ENCODE measurements around the gene TFE3.
"Not testable (repeated sequence)": the region's sequence is repeated elsewhere in the genome, so short reads cannot be mapped to it uniquely, and the experiment has no call there.

TFE3 gene

GRCh38 chrX:49000636-49001035 lies 42.5 kb downstream of the TFE3 start:
- no peak for DNase-seq

GRCh38 chrX:48999030-48999429 lies 44.1 kb downstream of the TFE3 start:
- no peak for DNase-seq

- DNase-seq: no peak
Observed at GRCh38 chrX:48998391-48998790, 44.8 kb downstream of the TFE3 start.

- no peak for DNase-seq
Observed at GRCh38 chrX:48997865-48998264, 45.3 kb downstream of the TFE3 start.

GRCh38 chrX:48997455-48997854 lies 45.7 kb downstream of the TFE3 start:
- no peak for DNase-seq

GRCh38 chrX:48996969-48997368 lies 46.2 kb downstream of the TFE3 start:
- no peak for DNase-seq

GRCh38 chrX:48992341-48992740 lies 50.8 kb downstream of the TFE3 start:
- no peak for DNase-seq

- DNase-seq: no peak
Observed at GRCh38 chrX:48989483-48989882, 53.7 kb downstream of the TFE3 start.

GRCh38 chrX:48983896-48984295 lies 59.3 kb downstream of the TFE3 start:
- DNase-seq: no peak

GRCh38 chrX:48983081-48983480 lies 60.1 kb downstream of the TFE3 start:
- DNase-seq: no peak

- no peak for DNase-seq
Observed at GRCh38 chrX:48981178-48981577, 62.0 kb downstream of the TFE3 start.

- not testable (repeated sequence) for DNase-seq
Observed at GRCh38 chrX:48980341-48980740, 62.8 kb downstream of the TFE3 start.

All from NCI-H1417 (cell line).